Ramos (cell line): Measurements from ENCODE around the gene PPP6R3.
"Not testable (repeated sequence)": the region's sequence is repeated elsewhere in the genome, so short reads cannot be mapped to it uniquely, and the experiment has no call there.

ENCODE experiments used
- in situ Hi-C: fragments of 300-500 bp; cut with MboI; formaldehyde crosslinking; loops from one replicate; pipeline ENCODE4 v1.14.3; 2022; ENCODE audit warnings: low sequenced_read_pairs; ENCODE audit not compliant: unreplicated experiment

Gene PPP6R3

DNA sequence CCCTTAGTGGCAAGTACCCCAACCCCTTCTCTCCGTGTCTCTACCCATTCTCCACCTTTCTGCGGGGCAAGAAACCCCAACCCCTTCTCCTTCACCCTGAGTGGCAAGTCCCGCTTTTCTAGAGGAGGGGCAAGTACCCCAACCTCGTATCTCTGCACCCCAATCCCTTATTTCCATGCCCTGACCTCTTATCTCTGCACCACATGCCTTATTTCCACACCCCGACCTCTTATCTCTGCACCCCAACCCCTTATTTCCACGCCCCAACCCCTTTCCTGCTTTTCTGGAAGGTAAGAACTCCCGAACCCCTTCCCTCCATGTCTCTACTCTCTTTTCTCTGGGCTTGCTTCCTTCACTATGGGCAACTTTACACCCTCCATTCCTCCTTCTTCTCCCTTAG lies 174.1 kb downstream of the PPP6R3 start:
- in situ Hi-C loops: not testable (repeated sequence)

- in situ Hi-C loops: not testable (repeated sequence)
These were observed 174.6 kb downstream of the PPP6R3 start for GRCh38 chr11:68635172-68635571.

GRCh38 chr11:68635883-68636282 lies 175.3 kb downstream of the PPP6R3 start:
- in situ Hi-C loops: not testable (repeated sequence)

- in situ Hi-C loops: not testable (repeated sequence)
These were observed 178.8 kb downstream of the PPP6R3 start for GRCh38 chr11:68639322-68639721.

DNA sequence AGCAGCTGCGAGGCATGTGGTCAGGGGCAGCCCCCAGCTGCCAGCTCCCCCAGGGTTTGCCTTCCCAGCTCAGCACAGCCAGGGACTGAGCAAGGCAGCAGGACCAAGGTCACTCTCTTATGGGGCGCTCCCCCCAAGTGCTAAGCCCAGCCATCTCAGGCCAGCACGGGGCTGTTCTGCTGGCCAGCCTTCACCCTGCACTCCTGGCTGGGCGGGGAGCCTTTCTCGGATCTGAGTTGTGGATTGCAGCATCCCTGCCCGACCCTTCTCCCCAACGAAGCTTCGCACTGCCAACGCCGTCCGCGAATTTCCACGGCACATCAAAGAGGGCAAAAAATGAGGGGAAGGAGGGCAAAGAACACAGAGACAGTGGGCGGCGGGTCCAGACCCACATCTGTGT lies 181.3 kb downstream of the PPP6R3 start:
- in situ Hi-C loops: no loop called here

GRCh38 chr11:68643585-68643984 lies 183.0 kb downstream of the PPP6R3 start:
- in situ Hi-C loops: no loop called here

DNA sequence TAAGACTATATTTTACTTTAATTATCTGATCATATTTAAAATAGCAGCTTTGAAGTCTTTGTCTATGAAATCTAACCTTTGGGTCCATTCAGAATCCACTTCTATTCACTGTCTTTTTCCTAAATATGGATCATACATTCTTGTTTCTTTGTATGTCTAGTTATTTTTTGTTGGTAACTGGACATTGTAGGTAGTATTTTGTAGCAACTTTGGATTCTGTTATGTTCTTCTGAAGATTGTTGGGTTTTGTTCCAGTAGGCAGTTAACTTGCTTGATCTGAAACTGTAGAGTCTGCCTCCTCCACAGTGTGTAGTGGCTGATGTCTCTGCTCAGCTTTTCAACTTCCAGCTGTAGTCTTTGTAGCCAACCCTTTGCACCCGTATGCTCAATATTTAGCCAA lies 186.3 kb downstream of the PPP6R3 start:
- in situ Hi-C loops: no loop called here

DNA sequence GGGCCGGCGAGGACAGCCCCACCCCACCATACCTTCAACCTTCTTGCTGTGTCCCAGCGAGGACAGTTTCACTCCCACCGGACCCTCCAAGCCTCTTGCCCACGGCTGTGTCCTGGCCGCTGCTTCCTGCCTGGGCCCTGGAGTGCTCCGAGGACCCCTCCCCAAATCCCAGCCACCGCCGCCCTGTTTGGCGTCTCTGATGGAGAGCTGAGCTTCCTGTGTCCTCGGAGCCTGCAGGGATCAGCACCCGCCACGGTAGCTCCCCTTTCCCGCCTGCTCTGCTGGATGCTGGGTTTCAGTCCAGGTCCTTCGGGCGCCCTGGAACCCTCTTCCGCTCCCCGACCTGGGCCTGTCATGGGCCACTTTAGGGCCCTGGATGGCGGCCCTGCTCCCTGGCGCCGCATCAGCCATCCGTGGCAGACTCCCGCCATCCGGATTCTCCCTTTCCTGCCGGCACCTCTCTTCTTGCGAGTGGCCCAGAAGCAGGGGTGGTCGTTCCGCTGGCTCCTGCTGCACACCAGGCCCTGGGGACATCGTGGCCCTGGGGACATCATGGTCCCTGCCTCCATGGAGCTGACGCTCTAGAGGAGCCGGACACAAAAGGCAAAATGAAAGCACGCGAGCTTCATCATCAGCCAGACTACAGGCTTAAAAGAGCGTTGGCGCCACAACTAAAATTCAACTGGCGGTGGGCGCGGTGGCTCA lies 189.5 kb downstream of the PPP6R3 start:
- in situ Hi-C loops: no loop called here

- in situ Hi-C loops: no loop called here
These were observed 190.2 kb downstream of the PPP6R3 start for GRCh38 chr11:68650801-68651200.

DNA sequence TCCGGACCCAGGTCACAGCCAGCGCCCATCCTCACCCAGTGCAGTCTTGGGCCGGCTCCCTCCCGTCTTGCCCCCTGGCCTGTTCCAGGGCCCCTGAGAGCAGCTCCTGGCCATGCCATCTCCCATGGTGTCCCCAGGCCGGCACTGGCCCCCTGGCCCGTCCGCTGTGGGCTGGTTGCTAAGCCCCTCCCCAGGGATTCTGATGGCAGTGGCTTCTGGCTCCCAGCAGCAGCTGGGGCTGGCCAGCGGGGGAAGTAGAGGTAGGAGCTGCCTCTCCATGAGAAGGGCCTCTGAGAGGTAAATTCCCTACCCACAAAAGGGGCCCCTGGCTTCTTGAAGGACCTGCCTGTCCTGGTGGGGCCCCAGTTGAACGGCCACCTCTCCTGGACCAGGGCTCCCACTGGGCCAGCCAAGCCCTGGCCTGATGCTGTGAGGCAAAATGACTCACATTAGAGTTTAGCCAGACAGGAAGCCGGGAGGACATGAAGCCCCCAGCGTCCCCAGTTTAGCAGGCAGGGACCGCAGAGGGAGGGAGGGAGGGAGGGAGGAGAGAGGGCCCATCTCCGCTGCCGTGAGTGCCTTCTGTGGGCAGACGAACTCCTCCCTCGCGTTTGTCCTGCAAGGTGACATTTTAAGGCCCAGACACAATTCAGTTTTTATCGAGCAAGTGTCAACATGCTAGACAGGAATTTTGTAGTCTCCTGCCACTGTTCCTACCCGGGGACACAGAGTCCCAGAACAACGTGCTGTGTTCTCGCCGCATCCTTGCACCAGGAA lies 190.8 kb downstream of the PPP6R3 start:
- in situ Hi-C loops: no loop called here

- in situ Hi-C loops: no loop called here
These were observed 191.6 kb downstream of the PPP6R3 start for GRCh38 chr11:68651985-68652682.

DNA sequence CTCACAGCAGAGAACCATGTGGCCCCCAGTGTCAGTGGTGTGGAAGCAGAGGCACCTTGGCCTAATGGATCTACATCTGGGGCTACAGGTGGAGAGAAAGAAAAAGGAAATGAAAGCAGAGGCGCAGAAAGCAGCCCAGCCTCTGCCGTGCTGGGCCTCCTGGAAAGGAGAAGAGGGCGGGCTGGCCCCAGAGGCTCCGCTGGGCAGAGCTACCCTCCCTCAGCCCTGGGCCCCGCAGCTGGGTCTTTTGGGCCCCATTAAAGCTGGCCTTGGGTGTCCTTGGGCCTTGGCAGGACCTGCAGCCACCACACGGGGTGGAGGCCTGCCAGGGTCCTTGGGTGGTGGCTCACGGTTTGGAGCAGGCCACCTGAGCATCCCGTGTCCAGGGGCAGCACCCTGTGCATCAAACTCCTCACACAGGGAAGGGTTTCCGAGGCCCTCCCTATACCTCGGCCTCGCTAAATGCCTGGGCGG lies 192.2 kb downstream of the PPP6R3 start:
- in situ Hi-C loops: no loop called here

DNA sequence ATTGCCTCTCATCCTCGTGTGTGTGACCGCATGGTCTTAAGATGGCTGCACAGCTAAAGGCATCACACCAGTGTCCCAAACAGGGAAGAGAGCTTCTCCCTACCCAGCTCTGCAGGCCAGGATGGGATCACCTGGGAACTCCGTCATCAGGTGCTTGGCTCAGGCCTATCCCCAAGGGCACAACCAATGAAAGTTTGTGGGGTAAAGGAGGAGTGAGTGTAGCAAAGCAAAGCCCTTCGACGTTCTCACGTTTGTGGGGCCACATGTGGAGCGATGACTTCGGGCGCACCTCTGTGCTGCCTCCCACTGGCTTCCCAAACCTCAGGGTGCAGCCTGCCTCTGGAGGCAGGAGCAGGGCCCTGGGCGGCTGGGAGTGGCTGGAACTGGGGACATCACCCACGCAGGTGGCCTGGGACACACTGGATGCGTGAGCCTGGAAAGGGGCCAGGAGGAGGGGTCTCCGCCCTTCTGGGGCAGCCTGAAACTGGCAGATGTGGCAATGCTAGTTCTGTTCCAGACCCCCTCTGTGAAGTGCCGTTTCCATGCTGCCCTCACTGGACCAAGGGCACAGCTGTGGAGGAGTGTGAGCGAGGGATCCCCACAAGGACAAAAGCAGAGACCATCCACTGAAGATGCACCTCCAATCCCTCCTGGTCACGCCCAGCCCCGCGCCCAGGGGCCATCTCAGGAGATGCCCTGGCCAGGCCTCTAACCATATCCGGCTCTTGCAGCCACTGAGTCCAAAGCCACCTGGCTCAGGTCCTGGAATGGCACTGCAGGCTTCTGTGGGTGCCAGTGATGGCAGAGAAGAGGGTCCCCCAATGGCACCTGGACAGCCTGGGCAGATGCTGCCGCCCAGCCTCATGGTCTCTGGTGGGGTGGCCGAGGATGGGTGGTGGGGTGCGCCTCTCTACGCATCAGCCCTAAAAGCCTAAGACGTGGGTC lies 193.2 kb downstream of the PPP6R3 start:
- in situ Hi-C loops: no loop called here

GRCh38 chr11:68654978-68655377 lies 194.4 kb downstream of the PPP6R3 start:
- in situ Hi-C loops: no loop called here

- in situ Hi-C loops: no loop called here
These were observed 194.9 kb downstream of the PPP6R3 start for GRCh38 chr11:68655406-68655805.

DNA sequence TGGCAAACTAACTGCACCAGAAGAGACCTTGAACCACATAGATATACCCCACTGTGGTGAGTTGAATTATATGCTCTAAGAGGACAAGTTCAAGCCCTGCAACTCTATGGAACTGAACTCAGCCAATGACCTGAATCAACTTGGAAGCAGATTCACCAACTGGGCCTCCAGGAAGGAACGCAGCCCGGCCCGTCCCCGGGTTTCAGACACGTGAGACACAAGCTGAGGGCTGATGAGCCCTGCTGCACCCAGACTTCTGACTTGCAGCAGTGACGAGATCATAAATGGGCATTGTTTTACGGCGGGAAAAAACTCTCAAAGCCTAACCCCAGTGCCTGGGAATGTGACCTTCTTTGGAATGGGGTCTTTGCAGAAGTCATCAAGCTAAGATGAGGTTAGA lies 195.3 kb downstream of the PPP6R3 start:
- in situ Hi-C loops: no loop called here

- in situ Hi-C loops: no loop called here
These were observed 196.6 kb downstream of the PPP6R3 start for GRCh38 chr11:68657021-68657780.

GRCh38 chr11:68658097-68658496 lies 197.5 kb downstream of the PPP6R3 start:
- in situ Hi-C loops: no loop called here

GRCh38 chr11:68658661-68659060 lies 198.1 kb downstream of the PPP6R3 start:
- in situ Hi-C loops: no loop called here
